HG03432 (cell line): ENCODE results near the gene TRIM69.

ENCODE experiments used
- ATAC-seq: cut with Tn5 transposase; IDR thresholded peaks from one replicate; pipeline ENCODE4 v1.9.1; 2021; ENCODE audit warnings: mild to moderate bottlenecking, moderate library complexity; ENCODE audit not compliant: unreplicated experiment

The TRIM69 gene

DNA sequence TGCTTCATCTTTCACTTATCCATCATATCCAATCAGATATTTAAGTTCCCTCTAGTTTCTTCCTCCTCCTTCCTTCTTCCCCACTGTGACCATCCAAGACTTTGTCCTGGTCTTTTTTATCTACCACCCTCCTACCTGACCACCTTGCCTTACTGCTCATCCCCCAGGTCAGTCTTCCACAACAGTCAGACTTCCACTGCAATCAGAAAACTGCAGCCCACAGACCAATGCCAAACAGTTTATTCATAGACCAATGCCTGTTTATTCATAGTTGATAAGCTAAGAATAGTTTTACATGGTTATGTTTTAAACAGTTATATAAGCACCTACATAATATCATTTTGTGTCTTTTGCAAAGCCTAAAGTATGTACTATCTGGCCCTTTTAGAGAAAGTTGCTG is 65.5 kb downstream of the TRIM69 start:
- no peak for ATAC-seq

DNA sequence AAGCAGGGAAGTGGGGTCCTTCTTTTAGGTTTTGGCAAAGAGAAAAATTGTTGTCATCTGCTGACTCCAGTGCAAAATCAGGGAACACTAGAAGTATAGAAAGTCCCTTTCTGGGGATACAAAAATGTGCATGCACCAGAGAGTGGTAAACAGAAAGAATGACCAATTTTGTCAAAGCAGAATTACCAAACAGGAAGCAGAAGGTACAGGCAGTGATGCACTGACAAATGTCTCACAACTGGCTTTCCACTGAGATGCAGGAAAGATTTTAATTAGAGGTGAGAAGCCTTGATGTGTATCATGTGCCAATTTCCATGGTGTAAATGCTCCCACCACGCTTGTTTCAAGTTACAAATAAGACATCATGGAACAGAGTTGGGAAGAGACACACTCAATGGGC is 66.0 kb downstream of the TRIM69 start:
- ATAC-seq = no peak

DNA sequence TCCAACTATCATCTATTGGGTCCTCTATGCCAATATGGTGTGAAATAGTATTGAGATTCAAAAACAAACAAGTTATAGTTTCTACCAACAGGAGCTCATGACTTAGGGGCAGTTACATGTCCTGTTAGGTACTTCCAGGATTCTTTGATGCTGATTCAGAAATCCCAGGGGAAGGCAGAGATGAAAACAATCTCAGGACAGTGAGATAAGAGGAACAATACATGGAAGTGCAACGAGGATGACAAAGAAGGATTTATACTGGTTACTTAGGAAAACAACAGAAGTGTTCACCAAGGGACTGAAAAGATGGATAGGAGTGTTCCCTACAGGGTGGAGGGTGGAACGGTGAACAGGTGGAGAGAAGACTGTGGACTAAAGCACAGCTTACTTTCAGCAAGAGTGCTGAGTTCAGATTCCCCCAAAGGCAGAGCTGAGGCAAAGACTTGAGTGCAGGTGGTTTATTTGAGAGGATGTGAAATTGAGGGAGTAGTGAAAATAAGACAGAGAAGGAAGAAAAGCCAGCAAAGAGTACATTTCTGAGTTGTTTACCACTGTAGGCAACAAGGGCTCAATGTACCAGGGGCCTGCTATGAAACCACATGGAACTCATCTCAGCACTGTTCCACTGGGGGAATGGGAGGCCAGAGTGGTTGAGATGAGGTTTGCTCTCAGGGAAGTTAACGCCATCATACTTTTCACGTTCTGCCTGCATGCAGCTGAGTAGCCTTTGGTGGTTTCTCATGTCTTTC is 68.1 kb downstream of the TRIM69 start:
- ATAC-seq = no peak

DNA sequence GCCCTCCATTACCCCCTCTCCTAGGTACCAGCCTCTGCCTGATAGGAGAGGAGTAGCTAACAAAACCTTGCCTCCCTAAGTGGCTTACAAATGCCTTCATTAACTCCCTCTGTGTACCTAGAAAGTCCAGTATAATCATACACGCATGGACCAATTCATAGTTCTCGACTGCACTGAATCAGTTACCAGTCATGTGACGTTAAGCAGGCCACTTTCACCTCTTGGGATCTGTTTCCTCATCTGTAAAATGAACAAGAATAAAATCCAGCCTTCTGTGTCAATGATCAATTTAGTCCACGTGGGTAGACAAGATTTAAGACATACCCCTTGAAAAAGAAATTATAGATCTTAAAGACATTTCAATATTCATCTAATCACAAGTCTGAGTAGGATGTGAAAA is 72.2 kb downstream of the TRIM69 start:
- no peak for ATAC-seq

DNA sequence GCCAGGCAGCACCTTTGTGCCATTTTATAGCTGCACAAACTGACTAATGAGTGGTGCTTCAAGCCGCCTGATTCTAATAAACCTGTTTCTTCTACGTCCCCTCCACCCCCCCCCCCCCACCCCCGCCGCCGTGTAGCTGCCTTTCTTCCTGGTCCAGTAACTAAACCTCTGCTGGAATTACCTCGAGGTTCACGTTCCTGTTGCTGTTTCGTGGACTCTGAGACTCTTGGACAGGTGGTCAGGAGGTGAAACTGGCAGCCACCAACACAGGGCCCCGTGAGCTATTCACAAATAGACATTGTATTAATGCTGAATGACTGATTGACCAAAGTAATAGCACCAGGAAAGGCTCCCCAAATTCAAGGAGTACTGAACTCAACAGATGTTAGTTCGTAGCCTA is 73.9 kb downstream of the TRIM69 start:
- no peak for ATAC-seq

DNA sequence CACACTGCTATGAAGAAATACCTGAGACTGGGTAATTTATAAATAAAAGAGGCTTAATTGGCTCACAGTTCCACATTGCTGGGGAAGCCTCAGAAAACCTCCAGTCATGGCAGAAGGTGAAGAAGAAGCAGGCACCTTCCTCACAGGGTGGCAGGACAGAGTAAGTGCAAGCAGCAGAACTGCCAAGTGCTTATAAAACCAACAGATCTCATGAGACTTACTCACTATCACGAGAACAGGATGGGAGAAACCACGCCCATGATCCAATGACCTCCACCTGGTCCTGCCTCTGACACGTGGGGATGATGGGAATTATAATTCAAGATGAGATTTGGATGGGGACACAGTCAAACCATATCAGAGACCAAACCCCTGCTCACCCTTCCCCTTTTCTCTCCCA is 75.0 kb downstream of the TRIM69 start:
- ATAC-seq = no peak

DNA sequence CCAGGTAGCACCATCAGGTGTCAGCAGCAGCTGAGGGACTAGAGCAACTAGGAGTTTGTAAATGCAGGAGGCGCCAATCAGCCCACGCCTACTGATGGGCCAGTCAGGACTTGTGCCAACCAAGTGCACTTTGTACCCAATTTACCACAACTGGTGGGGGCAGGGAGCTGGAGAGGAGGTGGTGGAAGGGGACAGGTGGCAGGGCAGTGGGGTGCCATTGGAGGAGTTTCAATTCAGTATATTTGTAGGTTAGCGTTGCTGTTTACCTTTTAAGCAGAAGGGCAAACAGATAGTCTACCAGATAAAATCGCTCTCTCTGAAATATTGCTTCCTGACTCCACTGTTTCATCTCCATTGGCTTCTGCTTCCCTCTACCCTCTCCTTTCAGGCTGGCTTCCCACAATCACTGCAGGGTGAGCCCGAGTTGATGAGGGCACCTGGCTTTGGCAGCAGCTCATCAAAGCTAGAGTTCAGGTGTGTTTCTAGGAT is 75.7 kb downstream of the TRIM69 start:
- no peak for ATAC-seq

DNA sequence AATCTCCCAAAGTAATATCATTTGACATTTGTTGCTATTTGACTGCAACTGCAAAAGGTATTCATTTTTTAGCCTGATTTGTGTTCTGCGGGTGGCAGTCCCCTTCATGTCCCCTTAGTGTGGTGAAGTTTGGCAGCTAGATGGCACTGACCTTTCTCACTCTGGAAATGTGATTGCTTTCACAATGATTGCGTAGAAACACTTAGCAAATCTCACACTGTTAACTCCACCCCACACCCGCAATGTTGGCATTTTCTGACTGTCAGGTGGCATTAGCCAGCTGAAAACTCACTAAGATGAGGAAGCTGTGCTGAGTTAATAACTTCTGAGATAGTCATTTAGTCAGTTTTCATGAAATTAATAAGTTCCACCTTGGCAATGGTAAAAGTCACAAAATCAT is 76.9 kb downstream of the TRIM69 start:
- no peak for ATAC-seq
